Keratinocyte (primary cell): ENCODE results near the gene LPAR1. TPM values are rescaled to one million over a fixed set of nuclear protein-coding genes. Genes with fewer than 3 reads are reported as not detected.

Experiments
- DNase-seq: peaks from one replicate; pipeline ENCODE4 v3.0.0-alpha.2; 2011; ENCODE audit warnings: low read depth, missing footprints, low spot score
- FAIRE-seq: peaks from 2 replicates; lab custom pipeline; 2011; peaks lifted over from hg19 to GRCh38; lab: Jason Lieb, UNC
- H2AFZ ChIP-seq: 2 replicates; pipeline ENCODE4 v1.6.0; 2012; ENCODE audit warnings: low read length, control low read depth, inconsistent platforms; ENCODE audit not compliant: control insufficient read depth
- H3K27ac ChIP-seq: 2 replicates; pipeline ENCODE4 v1.5.1; 2011; ENCODE audit warnings: low read length; ENCODE audit not compliant: control insufficient read depth, insufficient read depth
- H3K27me3 ChIP-seq: 3 replicates; pipeline ENCODE4 v1.6.0; 2011; ENCODE audit warnings: low read length; ENCODE audit not compliant: control insufficient read depth, insufficient read depth; ENCODE audit errors: extremely low read depth
- H3K36me3 ChIP-seq, 2 experiments: 2 replicates in 1 of 2; 3 replicates in 1 of 2; pipeline ENCODE4 v1.5.1; 2011; ENCODE audit warnings: low read length in 2 of 2, mild to moderate bottlenecking in 1 of 2; ENCODE audit not compliant: control insufficient read depth in 2 of 2, insufficient read depth in 2 of 2; ENCODE audit errors: extremely low read depth in 1 of 2
- H3K4me1 ChIP-seq: 3 replicates; pipeline ENCODE4 v1.5.1; 2011; ENCODE audit warnings: low read length; ENCODE audit not compliant: control insufficient read depth, insufficient read depth; ENCODE audit errors: extremely low read depth
- H3K4me2 ChIP-seq: 3 replicates; pipeline ENCODE4 v1.6.0; 2011; ENCODE audit warnings: low read depth, low read length; ENCODE audit not compliant: control insufficient read depth, insufficient read depth; ENCODE audit errors: extremely low read depth
- H3K4me3 ChIP-seq, 3 experiments: fragments of 200-600 bp in 1 of 3; sonication (generic) in 1 of 3; 2 replicates in 2 of 3; 3 replicates in 1 of 3; pipeline ENCODE4 v1.5.1; 2011 to 2016; ENCODE audit warnings: low read length in 3 of 3, mild to moderate bottlenecking in 3 of 3, control low read depth in 2 of 3, inconsistent platforms in 1 of 3, low read depth in 1 of 3, mixed read lengths in 1 of 3, mixed run types in 1 of 3, moderate library complexity in 1 of 3; ENCODE audit not compliant: control insufficient read depth in 2 of 3, insufficient read depth in 2 of 3; ENCODE audit errors: extremely low read depth in 1 of 3
- H3K79me2 ChIP-seq: 2 replicates; pipeline ENCODE4 v1.6.0; 2012; ENCODE audit warnings: low read length; ENCODE audit not compliant: control insufficient read depth, insufficient read depth
- H3K9ac ChIP-seq: 3 replicates; pipeline ENCODE4 v1.6.0; 2011; ENCODE audit warnings: low read length; ENCODE audit not compliant: control insufficient read depth, insufficient read depth; ENCODE audit errors: extremely low read depth
- H3K9me1 ChIP-seq: 3 replicates; pipeline ENCODE4 v1.6.0; 2011; ENCODE audit warnings: low read length; ENCODE audit not compliant: control insufficient read depth, insufficient read depth; ENCODE audit errors: extremely low read depth
- H3K9me3 ChIP-seq: 2 replicates; pipeline ENCODE4 v1.5.1; 2012; ENCODE audit warnings: low read depth, low read length; ENCODE audit not compliant: control insufficient read depth
- H4K20me1 ChIP-seq: 3 replicates; pipeline ENCODE4 v1.6.0; 2011; ENCODE audit warnings: low read length; ENCODE audit not compliant: control insufficient read depth, insufficient read depth; ENCODE audit errors: extremely low read depth
- EZH2 ChIP-seq: IDR thresholded peaks from one replicate; pipeline ENCODE4 v1.6.1; 2012; ENCODE audit warnings: inconsistent platforms, mild to moderate bottlenecking, low read length, moderate library complexity
- dilution Hi-C: fragments of 300-500 bp; cut with MboI; formaldehyde crosslinking; loops from one replicate; pipeline ENCODE4 v1.7.0; 2020; ENCODE audit warnings: low sequenced_read_pairs; ENCODE audit not compliant: extremely low pct_ligation_motif_present
- polyA plus RNA-seq, 5 experiments: library from polyadenylated mRNA; depleted of rRNA in 3 of 5; stranded (reverse) in 3 of 5; stranded (forward) in 1 of 5; unstranded in 1 of 5; fragments of >200 nt; gene quantifications; 1 replicate in 1 of 5; 2 replicates in 3 of 5; 3 replicates in 1 of 5; pipeline versions ENCODE4 v1.2.1 to v1.2.3, GENCODE V29; 2011 to 2012; ENCODE audit warnings: missing spikeins in 2 of 5, low read depth in 1 of 5, low replicate concordance in 1 of 5
- TF ChIP-seq, protein P1 (sequence below), 3 experiments: IDR thresholded peaks in 1 of 3; conservative IDR thresholded peaks in 1 of 3; optimal IDR thresholded peaks in 1 of 3; 2 replicates in 2 of 3; 3 replicates in 1 of 3; pipeline versions ENCODE3 to v1.5.1; 2011; ENCODE audit warnings: low read length in 3 of 3, mild to moderate bottlenecking in 3 of 3, moderate library complexity in 2 of 3, control low read depth in 1 of 3, inconsistent platforms in 1 of 3; ENCODE audit not compliant: insufficient read depth in 2 of 3; ENCODE audit errors: extremely low read depth in 1 of 3

Gene LPAR1
- polyA plus RNA-seq, 1 donor (not counting 4 experiments of a cell fraction or from before 2014, with no cell fraction given): 43.2 TPM

- dilution Hi-C loops: no loop called here
- Histone ChIP-seq H3K27ac (no peak overlapping the region), H3K79me2 (no peaks in the 10 kb centered on the region), H3K4me3 (no peak overlapping the region), H3K9me3 (no peaks in the 10 kb centered on the region), H2AFZ (no peak overlapping the region), H3K9me1 (no peaks in the 10 kb centered on the region), H3K36me3 (no peaks in the 10 kb centered on the region), H3K4me1 (peaks cover 22% of the 10 kb centered on the region), H3K9ac (no peak overlapping the region), H3K27me3 (no peaks in the 10 kb centered on the region), H4K20me1 (no peaks in the 10 kb centered on the region), H3K4me2 (no peak overlapping the region)
- DNase-seq: no peak
- no peak for TF ChIP-seq EZH2
- TF ChIP-seq, protein P1, sequence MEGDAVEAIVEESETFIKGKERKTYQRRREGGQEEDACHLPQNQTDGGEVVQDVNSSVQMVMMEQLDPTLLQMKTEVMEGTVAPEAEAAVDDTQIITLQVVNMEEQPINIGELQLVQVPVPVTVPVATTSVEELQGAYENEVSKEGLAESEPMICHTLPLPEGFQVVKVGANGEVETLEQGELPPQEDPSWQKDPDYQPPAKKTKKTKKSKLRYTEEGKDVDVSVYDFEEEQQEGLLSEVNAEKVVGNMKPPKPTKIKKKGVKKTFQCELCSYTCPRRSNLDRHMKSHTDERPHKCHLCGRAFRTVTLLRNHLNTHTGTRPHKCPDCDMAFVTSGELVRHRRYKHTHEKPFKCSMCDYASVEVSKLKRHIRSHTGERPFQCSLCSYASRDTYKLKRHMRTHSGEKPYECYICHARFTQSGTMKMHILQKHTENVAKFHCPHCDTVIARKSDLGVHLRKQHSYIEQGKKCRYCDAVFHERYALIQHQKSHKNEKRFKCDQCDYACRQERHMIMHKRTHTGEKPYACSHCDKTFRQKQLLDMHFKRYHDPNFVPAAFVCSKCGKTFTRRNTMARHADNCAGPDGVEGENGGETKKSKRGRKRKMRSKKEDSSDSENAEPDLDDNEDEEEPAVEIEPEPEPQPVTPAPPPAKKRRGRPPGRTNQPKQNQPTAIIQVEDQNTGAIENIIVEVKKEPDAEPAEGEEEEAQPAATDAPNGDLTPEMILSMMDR (optimal IDR thresholded peaks at IDR 0.05 in 1 of 3, IDR thresholded peaks at IDR 0.05 in 1 of 3, conservative IDR thresholded peaks at IDR 0.05 in 1 of 3; ENCODE audit: extremely low read depth in 1 of 3, insufficient read depth in 2 of 3, low read length in 3 of 3): no peak
- FAIRE-seq: no peak
Measured at GRCh38 chr9:111052791-111053190, 14.5 kb upstream of the LPAR1 start.

- Histone ChIP-seq H3K27ac (no peak overlapping the region), H3K4me3 (no peak overlapping the region), H2AFZ (no peak overlapping the region), H3K79me2 (no peaks in the 10 kb centered on the region), H3K9me1 (no peaks in the 10 kb centered on the region), H3K27me3 (no peaks in the 10 kb centered on the region), H3K4me1 (peaks cover 22% of the 10 kb centered on the region), H4K20me1 (no peaks in the 10 kb centered on the region), H3K36me3 (no peaks in the 10 kb centered on the region), H3K9ac (no peak overlapping the region), H3K4me2 (no peak overlapping the region), H3K9me3 (no peaks in the 10 kb centered on the region)
- FAIRE-seq: no peak
- dilution Hi-C loops: no loop called here
- TF ChIP-seq, protein P1 (optimal IDR thresholded peaks at IDR 0.05 in 1 of 3, IDR thresholded peaks at IDR 0.05 in 1 of 3, conservative IDR thresholded peaks at IDR 0.05 in 1 of 3; ENCODE audit: extremely low read depth in 1 of 3, insufficient read depth in 2 of 3, low read length in 3 of 3): no peak
- TF ChIP-seq EZH2: no peak
- no peak for DNase-seq
Measured at GRCh38 chr9:111051400-111051799, 13.1 kb upstream of the LPAR1 start.
